GM19395 (cell line): ENCODE measurements around the gene CLEC18B.
"Not testable (repeated sequence)": the region's sequence is repeated elsewhere in the genome, so short reads cannot be mapped to it uniquely, and the experiment has no call there.

Source experiments
- ATAC-seq: cut with Tn5 transposase; IDR thresholded peaks from one replicate; pipeline ENCODE4 v1.9.1; 2021; ENCODE audit warnings: mild to moderate bottlenecking, moderate library complexity; ENCODE audit not compliant: unreplicated experiment

CLEC18B gene

GRCh38 chr16:74361646-74362610, 59.4 kb downstream of the CLEC18B start:
- ATAC-seq = not testable (repeated sequence)
